Esophagus squamous epithelium (tissue), 5 donors: ENCODE data around the gene HOXA7. TPM values are rescaled to one million over a fixed set of nuclear protein-coding genes. Genes with fewer than 3 reads are reported as not detected.

Experiments
- DNase-seq: peaks from one replicate; lab custom pipeline; 2025; lab: John Stamatoyannopoulos, UW
- H3K27ac ChIP-seq, 4 donors: fragments of 200-600 bp; sonication (generic); one replicate each; pipeline ENCODE4 v1.5.1; 2016 to 2019; ENCODE audit warnings: mild to moderate bottlenecking in 1 of 4
- H3K27me3 ChIP-seq, 4 donors: fragments of 200-600 bp; sonication (generic); 1 replicate in 3 of 4; 2 replicates in 1 of 4; pipeline versions ENCODE4 v1.5.1 to v1.6.0; 2017 to 2021; ENCODE audit warnings: antibody characterized with exemption in 1 of 4
- H3K36me3 ChIP-seq, 3 donors: fragments of 200-600 bp; sonication (generic); one replicate each; pipeline ENCODE4 v1.5.1; 2016 to 2019
- H3K4me1 ChIP-seq, 3 donors: fragments of 200-600 bp; sonication (generic); one replicate each; pipeline ENCODE4 v1.5.1; 2017 to 2019
- H3K4me3 ChIP-seq, 4 donors: fragments of 200-600 bp; sonication (generic); 1 replicate in 3 of 4; 2 replicates in 1 of 4; pipeline ENCODE4 v1.5.1; 2016 to 2019; ENCODE audit warnings: mild to moderate bottlenecking in 2 of 4, moderate library complexity in 1 of 4
- H3K9me3 ChIP-seq, 3 donors: fragments of 200-600 bp; sonication (generic); one replicate each; pipeline ENCODE4 v1.5.1; 2016 to 2019
- CTCF ChIP-seq, 6 experiments: fragments of 450-650 bp in 4 of 6; fragments of 200-600 bp in 2 of 6; sonication (generic) in 2 of 6; IDR thresholded peaks; one replicate each; pipeline ENCODE4 v1.5.1; 2016 to 2019; ENCODE audit warnings: antibody characterized with exemption in 6 of 6, mild to moderate bottlenecking in 4 of 6, moderate library complexity in 4 of 6
- POLR2A ChIP-seq, 4 donors: fragments of 450-650 bp; IDR thresholded peaks; one replicate each; pipeline ENCODE4 v1.6.1; 2017; ENCODE audit warnings: antibody characterized with exemption in 4 of 4, mild to moderate bottlenecking in 4 of 4, moderate library complexity in 3 of 4
- WGBS, 2 donors: methylation state at CpG; one replicate each; pipeline ENCODE4 v1.1.5; 2018; 5-methylcytosine and 5-hydroxymethylcytosine counted together
- intact Hi-C: fragments of 100-400 bp; cut with DNase I; formaldehyde crosslinking; loops from one replicate; pipeline ENCODE4 v1.15.0; 2022
- total RNA-seq, 4 donors: library from RNA; depleted of rRNA; stranded (reverse); fragments of >200 nt; gene quantifications; one replicate each; pipeline ENCODE4 v1.1.0, GENCODE V29; 2016
- donor health status: DM: yes; HTN: yes; CAD: no.

The HOXA7 gene
- total RNA-seq, 4 donors from 2014 or later: 0.23 to 0.76 (median 0.48) TPM

GRCh38 chr7:27116031-27116961, 40.2 kb downstream of the HOXA7 start:
- 22 to 24% methylated on average over 20 of the region's 20 CpGs for WGBS, 2 donors
- DNase-seq: no peak
- H3K27me3 ChIP-seq: no peaks in the 10 kb centered on the region

GRCh38 chr7:27115221-27116026, 41.1 kb downstream of the HOXA7 start:
- WGBS, 2 donors: 30 to 32% methylated on average over 20 to 32 of the region's 45 CpGs
- Histone ChIP-seq H3K4me3 (peak overlapping the region; percentile 70 to 91 (median 78)), H3K27ac (peak overlapping the region; percentile 96 to 99 (median 99)), H3K36me3 (no peaks in the 10 kb centered on the region), H3K4me1 (peaks cover 25 to 74% (median 47%) of the 10 kb centered on the region in 3 donors), H3K27me3 (no peaks in the 10 kb centered on the region), H3K9me3 (no peaks in the 10 kb centered on the region)
- intact Hi-C loops: no loop called here
- no peak for DNase-seq
- TF ChIP-seq CTCF (IDR thresholded peaks at IDR 0.05) (no peak), POLR2A (IDR thresholded peaks at IDR 0.05) (peak in 2 of 4 donors; percentile 36 to 65)

More at GRCh38 chr7:27116031-27116961, 40.2 kb downstream of the HOXA7 start:
- no peaks in the 10 kb centered on the region for H3K36me3 ChIP-seq
- H3K27ac ChIP-seq: peak overlapping the region; percentile 96 to 99 (median 99)
- TF ChIP-seq POLR2A (IDR thresholded peaks at IDR 0.05) (no peak), CTCF (IDR thresholded peaks at IDR 0.05) (no peak)
- peak overlapping the region; percentile 70 to 91 (median 78) for H3K4me3 ChIP-seq
- intact Hi-C loops: no loop called here
- peaks cover 28 to 74% (median 43%) of the 10 kb centered on the region in 3 donors for H3K4me1 ChIP-seq
- H3K9me3 ChIP-seq: no peaks in the 10 kb centered on the region

GRCh38 chr7:27114881-27115220, 41.6 kb downstream of the HOXA7 start:
- intact Hi-C loops: no loop called here
- Histone ChIP-seq H3K4me3 (peak overlapping the region; percentile 70 to 91 (median 78)), H3K9me3 (no peaks in the 10 kb centered on the region), H3K36me3 (no peaks in the 10 kb centered on the region), H3K4me1 (peaks cover 28 to 74% (median 47%) of the 10 kb centered on the region in 3 donors), H3K27ac (peak overlapping the region; percentile 96 to 99 (median 99)), H3K27me3 (no peaks in the 10 kb centered on the region)
- no peak for DNase-seq
- no peak for TF ChIP-seq CTCF (IDR thresholded peaks at IDR 0.05)
- TF ChIP-seq POLR2A (IDR thresholded peaks at IDR 0.05): no peak
- 27 to 29% methylated on average over 6 of the region's 6 CpGs for WGBS, 2 donors

GRCh38 chr7:27113991-27114769, 42.3 kb downstream of the HOXA7 start:
- TF ChIP-seq POLR2A (IDR thresholded peaks at IDR 0.05): peak in 1 of 4 donors; percentile 21
- no peak for TF ChIP-seq CTCF (IDR thresholded peaks at IDR 0.05)
- Histone ChIP-seq H3K4me3 (peak overlapping the region; percentile 70 to 91 (median 78)), H3K9me3 (no peaks in the 10 kb centered on the region), H3K27me3 (no peaks in the 10 kb centered on the region), H3K27ac (peak overlapping the region; percentile 96 to 99 (median 99)), H3K36me3 (no peaks in the 10 kb centered on the region), H3K4me1 (peaks cover 22 to 74% (median 48%) of the 10 kb centered on the region in 3 donors)
- 8 to 12% methylated on average over 7 of the region's 26 CpGs for WGBS, 2 donors
- intact Hi-C loops: no loop called here
- DNase-seq: no peak
